ENCODE data around the gene SLC6A11. TPM values are rescaled to one million over a fixed set of nuclear protein-coding genes. Genes with fewer than 3 reads are reported as not detected.

Gene SLC6A11
- total RNA-seq, 1 experiment from 2014 or later, result 1.5 TPM

DNA sequence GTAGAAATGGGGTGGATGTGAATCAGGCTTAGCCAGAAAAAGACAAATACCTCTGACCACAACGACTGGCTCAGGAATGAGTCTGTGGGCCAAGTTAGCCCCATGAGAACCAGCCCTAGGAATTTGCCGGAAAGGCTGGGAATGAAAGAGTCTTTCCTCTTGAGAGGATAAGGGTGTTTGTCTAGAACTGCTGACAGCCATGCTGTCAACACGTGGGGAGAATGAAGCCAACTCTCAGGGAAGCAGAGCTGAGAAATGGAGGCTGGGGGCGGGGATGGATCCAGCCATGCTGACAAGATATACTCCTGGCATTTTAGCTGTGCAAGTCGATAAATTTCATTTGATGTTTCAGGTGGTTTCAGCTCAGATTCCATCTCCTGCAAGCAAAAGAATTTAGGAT, 165.9 kb downstream of the SLC6A11 start:
- no peak overlapping the region for H4K8ac ChIP-seq (replicated peaks; ENCODE audit: insufficient read length, low read depth, low read length)
- H2AK5ac ChIP-seq (ENCODE audit: insufficient read length, low read length), result no peak overlapping the region
- no peaks in the 10 kb centered on the region; a peak in 1 of 7 replicates for H3K36me3 Mint-ChIP-seq (ENCODE audit: insufficient read depth in 1 of 3, low read depth in 3 of 3)
- no peaks in the 10 kb centered on the region for H3K79me1 ChIP-seq (ENCODE audit: insufficient read depth, low read depth, low read length, poor library complexity, severe bottlenecking)
- no peak overlapping the region for H2AFZ ChIP-seq (ENCODE audit: low read length)
- H3K27ac Mint-ChIP-seq, result no peak overlapping the region
- no peaks in the 10 kb centered on the region for H3K9me3 ChIP-seq (ENCODE audit: control insufficient read depth, low read depth, low read length)
- H3K23ac ChIP-seq (ENCODE audit: insufficient read length, low read depth, low read length), result no peak overlapping the region
- no peaks in the 10 kb centered on the region for H3K27me3 ChIP-seq (ENCODE audit: insufficient read depth, low read length)
- no peak overlapping the region for H3K27ac ChIP-seq (ENCODE audit: insufficient read length, low read depth, low read length)
- no peaks in the 10 kb centered on the region for H3K79me2 ChIP-seq (ENCODE audit: insufficient read depth, low read length)
- H2BK15ac ChIP-seq (ENCODE audit: low read depth, low read length), result no peak overlapping the region
- H3K4me1 ChIP-seq (ENCODE audit: insufficient read depth, low read length), result peaks cover 10% of the 10 kb centered on the region; the same call in 1 of the 2 replicates
- H3K4me1 Mint-ChIP-seq, result peaks cover 24 to 33% of the 10 kb centered on the region in 2 experiments
- no peak overlapping the region for H3T11ph ChIP-seq (ENCODE audit: low read length)
- H4K91ac ChIP-seq (ENCODE audit: insufficient read length, low read depth, low read length), result no peak overlapping the region
- H2BK20ac ChIP-seq (ENCODE audit: low read depth, low read length, poor library complexity, severe bottlenecking), result no peak overlapping the region
- no peaks in the 10 kb centered on the region for H3K9me3 Mint-ChIP-seq
- no peak overlapping the region for H4K5ac ChIP-seq (ENCODE audit: insufficient read length, low read depth, low read length)
- no peak overlapping the region for H3K4me3 Mint-ChIP-seq
- H3K14ac ChIP-seq (ENCODE audit: insufficient read depth, low read length), result no peak overlapping the region
- H3K4ac ChIP-seq (ENCODE audit: low read depth, low read length), result no peak overlapping the region
- WGBS (ENCODE audit: extremely low coverage, insufficient read length, low lambda C conversion rate), result no CpG with 5 or more reads among the region's 5 CpGs
- no peak overlapping the region for H3K9ac ChIP-seq (ENCODE audit: extremely low read depth, insufficient read length, low read length)
- TF ChIP-seq, protein P1, sequence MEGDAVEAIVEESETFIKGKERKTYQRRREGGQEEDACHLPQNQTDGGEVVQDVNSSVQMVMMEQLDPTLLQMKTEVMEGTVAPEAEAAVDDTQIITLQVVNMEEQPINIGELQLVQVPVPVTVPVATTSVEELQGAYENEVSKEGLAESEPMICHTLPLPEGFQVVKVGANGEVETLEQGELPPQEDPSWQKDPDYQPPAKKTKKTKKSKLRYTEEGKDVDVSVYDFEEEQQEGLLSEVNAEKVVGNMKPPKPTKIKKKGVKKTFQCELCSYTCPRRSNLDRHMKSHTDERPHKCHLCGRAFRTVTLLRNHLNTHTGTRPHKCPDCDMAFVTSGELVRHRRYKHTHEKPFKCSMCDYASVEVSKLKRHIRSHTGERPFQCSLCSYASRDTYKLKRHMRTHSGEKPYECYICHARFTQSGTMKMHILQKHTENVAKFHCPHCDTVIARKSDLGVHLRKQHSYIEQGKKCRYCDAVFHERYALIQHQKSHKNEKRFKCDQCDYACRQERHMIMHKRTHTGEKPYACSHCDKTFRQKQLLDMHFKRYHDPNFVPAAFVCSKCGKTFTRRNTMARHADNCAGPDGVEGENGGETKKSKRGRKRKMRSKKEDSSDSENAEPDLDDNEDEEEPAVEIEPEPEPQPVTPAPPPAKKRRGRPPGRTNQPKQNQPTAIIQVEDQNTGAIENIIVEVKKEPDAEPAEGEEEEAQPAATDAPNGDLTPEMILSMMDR (conservative IDR thresholded peaks at IDR 0.05), result no peak
- H2BK120ac ChIP-seq (ENCODE audit: low read depth, low read length, poor library complexity, severe bottlenecking), result no peak overlapping the region
- H2BK5ac ChIP-seq (ENCODE audit: insufficient read length, low read length), result no peak overlapping the region
- no peak overlapping the region for H3K18ac ChIP-seq (ENCODE audit: insufficient read length, low read depth, low read length)
- H3K4me2 ChIP-seq (ENCODE audit: insufficient read depth, insufficient read length, low read length), result no peak overlapping the region
- no peaks in the 10 kb centered on the region for H4K20me1 ChIP-seq (ENCODE audit: control insufficient read depth, insufficient read depth, insufficient read length)
- H3K23me2 ChIP-seq (ENCODE audit: insufficient read length, low read depth, low read length, poor library complexity, severe bottlenecking), result no peaks in the 10 kb centered on the region
- no peak overlapping the region for H2BK12ac ChIP-seq (ENCODE audit: insufficient read length, low read depth, low read length)
- H3K56ac ChIP-seq (ENCODE audit: insufficient read length, low read depth, low read length), result no peak overlapping the region
- H3K27me3 Mint-ChIP-seq (ENCODE audit: low read depth), result peaks cover 32% of the 10 kb centered on the region
- no peak for DNase-seq
